ENCODE measurements around the gene ATP1A4.

Gene ATP1A4

GRCh38 chr1:160151303-160151702, at the start of gene ATP1A4:
ATP1A4 (plus strand) TSS chr1:160151603; CDS start chr1:160152041, 438 bp downstream.
- no peak for TF ChIP-seq CTCF (IDR thresholded peaks at IDR 0.05; ENCODE audit: low read depth, low read length, missing control alignments)
- DNase-seq (ENCODE audit: low read depth), result no peak
- in situ Hi-C loops (cut with HindIII; ENCODE audit: low sequenced_read_pairs), result no loop called here
- H3K4me3 ChIP-seq (ENCODE audit: low read depth, low read length), result no peak within 1 kb of the TSS

GRCh38 chr1:160101717-160102522, 49.5 kb upstream of the ATP1A4 start:
- in situ Hi-C loops (cut with HindIII; ENCODE audit: low sequenced_read_pairs), result loop anchor here (10.0 kb wide), 1 partner anchor 193 kb away; no protein-coding TSS in a partner anchor
- TF ChIP-seq CTCF (IDR thresholded peaks at IDR 0.05; ENCODE audit: low read depth, low read length, missing control alignments), result no peak
- H3K4me3 ChIP-seq (ENCODE audit: low read depth, low read length), result no peak overlapping the region
- no peak for DNase-seq (ENCODE audit: low read depth)

DNA sequence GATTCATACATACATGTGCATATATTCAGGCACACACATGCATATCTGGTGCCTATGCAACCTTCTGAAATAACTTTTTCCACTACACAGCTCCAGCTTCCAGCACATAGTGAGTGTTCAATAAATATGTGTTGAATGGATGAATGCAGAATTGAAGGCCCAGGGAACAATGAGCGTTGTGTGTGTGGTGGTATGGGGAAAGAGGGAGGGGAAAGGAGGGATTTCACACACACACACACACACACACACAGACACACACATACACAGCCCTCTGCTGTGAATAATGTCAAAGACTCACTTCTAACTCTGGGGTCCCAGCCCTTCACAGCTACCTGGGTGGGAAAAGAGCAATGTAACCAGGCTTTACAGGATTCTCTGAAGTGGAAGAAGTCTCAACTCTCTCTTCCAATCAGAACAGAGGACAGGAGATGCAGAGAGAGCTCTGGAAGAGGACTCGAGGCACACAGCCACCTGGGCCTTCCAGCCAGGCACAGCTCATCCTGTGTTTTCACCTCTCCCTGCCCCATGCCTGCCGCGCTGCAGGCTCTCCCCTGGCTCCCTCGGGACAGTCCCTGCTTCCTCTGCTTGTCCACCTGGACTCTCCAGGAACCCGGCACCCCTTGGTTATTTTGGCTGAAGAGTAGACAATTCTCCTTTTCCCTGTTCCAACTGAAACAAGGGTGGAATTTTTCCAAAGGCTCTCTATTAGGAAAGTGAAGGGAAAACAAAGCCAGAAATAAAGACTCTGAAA, 47.6 kb upstream of the ATP1A4 start:
- TF ChIP-seq CTCF (IDR thresholded peaks at IDR 0.05; ENCODE audit: low read depth, low read length, missing control alignments), result no peak
- no peak overlapping the region for H3K4me3 ChIP-seq (ENCODE audit: low read depth, low read length)
- no peak for DNase-seq (ENCODE audit: low read depth)
- in situ Hi-C loops (cut with HindIII; ENCODE audit: low sequenced_read_pairs), result loop anchor here (10.0 kb wide), 1 partner anchor 191 kb away; no protein-coding TSS in a partner anchor

DNA sequence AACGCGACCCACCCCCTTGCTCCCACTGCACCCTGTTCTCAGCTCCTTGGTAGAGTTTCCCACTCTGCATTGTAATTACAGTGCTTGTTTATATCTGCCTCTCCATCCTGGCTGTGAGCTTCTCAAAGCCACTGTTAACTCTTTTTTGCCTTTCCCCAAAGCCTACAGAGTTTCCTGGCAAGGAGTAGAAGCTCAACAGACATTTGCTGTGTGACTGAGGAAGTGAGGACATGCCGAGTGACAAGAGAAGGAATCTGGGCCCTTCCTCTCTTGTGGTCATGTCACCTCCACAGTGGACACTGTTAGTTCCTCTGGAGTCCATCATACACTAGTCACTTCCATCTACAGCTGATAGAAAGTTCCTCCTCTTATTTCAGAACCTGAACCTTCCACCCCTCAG, 46.9 kb upstream of the ATP1A4 start:
- H3K4me3 ChIP-seq (ENCODE audit: low read depth, low read length), result no peak overlapping the region
- DNase-seq (ENCODE audit: low read depth), result no peak
- TF ChIP-seq CTCF (IDR thresholded peaks at IDR 0.05; ENCODE audit: low read depth, low read length, missing control alignments), result no peak
- in situ Hi-C loops (cut with HindIII; ENCODE audit: low sequenced_read_pairs), result loop anchor here (10.0 kb wide), 1 partner anchor 190 kb away; no protein-coding TSS in a partner anchor

DNA sequence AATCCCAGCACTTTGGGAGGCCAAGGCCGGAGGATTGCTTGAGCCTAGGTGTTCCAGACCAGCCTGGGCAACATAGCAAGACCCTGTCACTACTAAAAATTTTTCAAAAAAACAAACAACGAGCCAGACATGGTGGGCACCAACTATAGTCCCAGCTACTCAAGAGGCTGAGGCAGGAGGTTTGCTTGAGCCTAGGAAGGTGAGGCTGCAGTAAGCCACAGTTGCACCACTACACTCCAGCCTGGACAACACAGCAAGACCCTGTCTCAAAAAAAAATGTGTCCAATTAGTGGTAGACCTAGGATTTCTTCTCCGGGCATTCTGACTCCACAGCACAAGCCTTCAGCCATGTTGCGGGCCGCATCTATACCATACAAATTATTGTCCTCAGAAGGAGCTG, 46.2 kb upstream of the ATP1A4 start:
- H3K4me3 ChIP-seq (ENCODE audit: low read depth, low read length), result no peak overlapping the region
- no peak for TF ChIP-seq CTCF (IDR thresholded peaks at IDR 0.05; ENCODE audit: low read depth, low read length, missing control alignments)
- in situ Hi-C loops (cut with HindIII; ENCODE audit: low sequenced_read_pairs), result loop anchor here (5.0 to 10.0 kb wide), 2 partner anchors 112 to 190 kb away; no protein-coding TSS in a partner anchor
- DNase-seq (ENCODE audit: low read depth), result no peak

- DNase-seq (ENCODE audit: low read depth), result no peak
- no peak overlapping the region for H3K4me3 ChIP-seq (ENCODE audit: low read depth, low read length)
- no peak for TF ChIP-seq CTCF (IDR thresholded peaks at IDR 0.05; ENCODE audit: low read depth, low read length, missing control alignments)
- in situ Hi-C loops (cut with HindIII; ENCODE audit: low sequenced_read_pairs), result loop anchor here (5.0 to 10.0 kb wide), 2 partner anchors 110 to 187 kb away; no protein-coding TSS in a partner anchor
Measured at GRCh38 chr1:160107512-160107911, 43.9 kb upstream of the ATP1A4 start.

All from astrocyte of the cerebellum (primary cell).